ACC112 (cell line): ENCODE results near the gene CTNNBIP1.
A peak's percentile ranks its signal among the peaks of the same experiment; 100 is the strongest.
"Not testable (repeated sequence)": the region's sequence is repeated elsewhere in the genome, so short reads cannot be mapped to it uniquely, and the experiment has no call there.

Experiments
- H2AFZ ChIP-seq: fragments of 200-600 bp; sonication (generic); one replicate; pipeline ENCODE4 v1.6.0; 2017; ENCODE audit warnings: antibody characterized with exemption, low read length; ENCODE audit not compliant: unreplicated experiment
- H3K27ac ChIP-seq: fragments of 200-600 bp; sonication (generic); 2 replicates; pipeline ENCODE4 v1.5.1; 2014; ENCODE audit warnings: low read depth, mild to moderate bottlenecking, antibody characterized with exemption, low read length, moderate library complexity
- H3K27me3 ChIP-seq: fragments of 200-600 bp; sonication (generic); 2 replicates; pipeline ENCODE4 v1.6.1; 2014; ENCODE audit warnings: mild to moderate bottlenecking, antibody characterized with exemption, low read length, moderate library complexity, mixed read lengths; ENCODE audit not compliant: insufficient read depth
- H3K36me3 ChIP-seq: fragments of 200-600 bp; sonication (generic); 2 replicates; pipeline ENCODE4 v1.6.1; 2016; ENCODE audit warnings: mild to moderate bottlenecking, antibody characterized with exemption, low read length, moderate library complexity, mixed read lengths; ENCODE audit not compliant: insufficient read depth
- H3K4me1 ChIP-seq: fragments of 200-600 bp; sonication (generic); one replicate; pipeline ENCODE4 v1.6.1; 2016; ENCODE audit warnings: low read length, mixed read lengths; ENCODE audit not compliant: insufficient read depth, unreplicated experiment, control insufficient read depth
- H3K4me3 ChIP-seq: fragments of 200-600 bp; sonication (generic); 2 replicates; pipeline ENCODE4 v1.5.1; 2014; ENCODE audit warnings: mild to moderate bottlenecking, low read depth, low read length
- H3K79me2 ChIP-seq: fragments of 200-600 bp; sonication (generic); one replicate; pipeline ENCODE4 v1.6.0; 2016; ENCODE audit warnings: low read length; ENCODE audit not compliant: control insufficient read depth, unreplicated experiment, insufficient read depth

Gene CTNNBIP1

GRCh38 chr1:9917495-9917894 lies 7.4 kb upstream of the CTNNBIP1 start:
- H3K27ac ChIP-seq, H3K27me3 ChIP-seq, H3K4me1 ChIP-seq, H3K4me3 ChIP-seq, H2AFZ ChIP-seq, H3K79me2 ChIP-seq, H3K36me3 ChIP-seq: not testable (repeated sequence)

- Histone ChIP-seq H3K4me1 (no peaks in the 10 kb centered on the region), H2AFZ (no peak overlapping the region), H3K27ac (no peak overlapping the region), H3K27me3 (0 out of 2 replicates have a peak, but pooled peaks cover 3% of the 10 kb centered on the region), H3K79me2 (no peaks in the 10 kb centered on the region), H3K4me3 (no peak overlapping the region), H3K36me3 (no peaks in the 10 kb centered on the region)
Measured at GRCh38 chr1:9916452-9916851, 6.4 kb upstream of the CTNNBIP1 start.

- 0 out of 2 replicates have a peak, but pooled peaks cover 3% of the 10 kb centered on the region for H3K27me3 ChIP-seq
- H3K79me2 ChIP-seq: no peaks in the 10 kb centered on the region
- peaks cover 5% of the 10 kb centered on the region for H3K4me1 ChIP-seq
- H3K4me3 ChIP-seq: no peak overlapping the region
- no peak overlapping the region for H2AFZ ChIP-seq
- H3K36me3 ChIP-seq: no peaks in the 10 kb centered on the region
- H3K27ac ChIP-seq: no peak overlapping the region
Measured at GRCh38 chr1:9914610-9914937, 4.5 kb upstream of the CTNNBIP1 start.

GRCh38 chr1:9912264-9912936 lies 2.3 kb upstream of the CTNNBIP1 start:
- no peaks in the 10 kb centered on the region for H3K36me3 ChIP-seq
- no peaks in the 10 kb centered on the region for H3K79me2 ChIP-seq
- H3K27ac ChIP-seq: no peak overlapping the region
- no peak overlapping the region for H3K4me3 ChIP-seq
- H2AFZ ChIP-seq: no peak overlapping the region
- peaks cover 12% of the 10 kb centered on the region for H3K4me1 ChIP-seq
- no peaks in the 10 kb centered on the region for H3K27me3 ChIP-seq

- H3K36me3 ChIP-seq: no peaks in the 10 kb centered on the region
- H2AFZ ChIP-seq: peak overlapping the region; percentile 95
- no peaks in the 10 kb centered on the region for H3K79me2 ChIP-seq
- peak overlapping the region; percentile 68 for H3K27ac ChIP-seq
- H3K4me1 ChIP-seq: peaks cover 12% of the 10 kb centered on the region
- H3K27me3 ChIP-seq: no peaks in the 10 kb centered on the region
- peak overlapping the region; percentile 88 for H3K4me3 ChIP-seq
Measured at GRCh38 chr1:9910423-9911178, 532 bp upstream of the CTNNBIP1 start.

DNA sequence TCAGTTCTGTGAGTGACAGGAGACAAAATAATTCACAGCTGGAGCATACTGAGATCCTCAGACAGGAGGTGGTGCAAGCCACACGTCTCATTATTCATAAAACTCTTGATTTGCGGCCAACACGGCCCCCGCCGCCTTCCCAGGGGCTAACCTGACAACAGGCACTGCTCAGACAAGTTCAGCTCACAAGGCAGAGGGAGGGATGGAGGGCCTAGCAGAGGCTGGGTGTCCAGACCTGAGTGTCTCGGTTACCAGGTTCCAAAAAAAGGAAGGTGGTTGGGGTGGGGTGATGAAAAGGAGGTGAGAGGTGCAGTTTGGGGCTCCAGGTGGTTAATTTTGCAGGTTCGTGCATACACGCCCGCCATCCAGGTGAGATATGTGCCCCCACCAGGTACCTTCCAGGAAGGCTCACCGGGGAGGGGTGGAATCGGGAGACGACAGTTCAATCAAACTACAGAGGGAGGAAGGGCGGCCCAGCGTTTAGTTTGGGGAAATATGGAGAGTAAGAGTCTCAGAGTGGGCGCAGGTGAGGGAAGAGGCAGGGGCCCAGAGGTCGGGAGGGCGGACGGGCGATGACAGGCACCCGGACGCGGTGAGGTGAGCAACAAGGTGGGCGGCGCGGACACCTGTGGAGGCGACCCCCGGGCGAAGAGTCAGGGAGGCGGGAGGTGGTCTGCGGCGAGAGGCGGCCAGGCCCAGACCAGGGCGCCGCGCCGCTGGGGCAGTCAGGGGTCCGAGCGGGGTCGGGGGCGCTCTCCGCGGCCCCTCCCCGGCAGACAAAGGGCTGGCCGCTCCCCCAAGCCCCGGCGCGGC lies 629 bp downstream of the CTNNBIP1 start:
- H3K4me1 ChIP-seq: peaks cover 12% of the 10 kb centered on the region
- H3K4me3 ChIP-seq: peak overlapping the region; percentile 98
- H2AFZ ChIP-seq: peak overlapping the region; percentile 93
- no peaks in the 10 kb centered on the region for H3K79me2 ChIP-seq
- H3K27me3 ChIP-seq: no peaks in the 10 kb centered on the region
- no peak overlapping the region for H3K27ac ChIP-seq
- no peaks in the 10 kb centered on the region for H3K36me3 ChIP-seq

- H3K4me3 ChIP-seq: peak overlapping the region; percentile 98
- H2AFZ ChIP-seq: no peak overlapping the region
- peaks cover 12% of the 10 kb centered on the region for H3K4me1 ChIP-seq
- no peaks in the 10 kb centered on the region for H3K27me3 ChIP-seq
- H3K27ac ChIP-seq: no peak overlapping the region
- no peaks in the 10 kb centered on the region for H3K36me3 ChIP-seq
- no peaks in the 10 kb centered on the region for H3K79me2 ChIP-seq
Measured at GRCh38 chr1:9908871-9909233, 1.2 kb downstream of the CTNNBIP1 start.

- Histone ChIP-seq H3K27ac (no peak overlapping the region), H3K79me2 (no peaks in the 10 kb centered on the region), H3K27me3 (no peaks in the 10 kb centered on the region), H2AFZ (no peak overlapping the region), H3K4me1 (peaks cover 12% of the 10 kb centered on the region), H3K4me3 (no peak overlapping the region), H3K36me3 (no peaks in the 10 kb centered on the region)
Measured at GRCh38 chr1:9907441-9907840, 2.6 kb downstream of the CTNNBIP1 start.

GRCh38 chr1:9906466-9906865 lies 3.6 kb downstream of the CTNNBIP1 start:
- Histone ChIP-seq H3K4me1 (peaks cover 12% of the 10 kb centered on the region), H3K79me2 (no peaks in the 10 kb centered on the region)

DNA sequence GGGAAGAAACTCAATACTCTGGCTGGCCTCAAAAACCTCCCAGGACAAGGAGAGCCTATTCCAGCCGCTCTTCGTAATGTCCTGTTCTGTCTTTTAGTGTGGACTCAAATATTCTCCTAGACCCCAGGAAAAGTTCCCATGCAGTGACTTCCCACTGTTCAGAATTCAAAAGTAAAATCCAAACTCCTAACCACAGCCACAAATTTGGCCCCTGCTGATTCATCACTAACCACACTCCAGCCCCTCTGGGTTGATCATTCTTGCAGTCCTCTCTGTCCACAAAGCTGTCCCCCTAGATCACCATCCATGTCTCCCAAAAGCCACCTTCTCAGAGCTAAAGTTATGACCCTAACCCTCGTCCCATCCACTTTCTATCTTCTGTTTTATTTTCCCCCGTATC lies 5.1 kb downstream of the CTNNBIP1 start:
- no peak overlapping the region for H3K27ac ChIP-seq
- no peaks in the 10 kb centered on the region for H3K36me3 ChIP-seq
- H2AFZ ChIP-seq: no peak overlapping the region

More at GRCh38 chr1:9906466-9906865, 3.6 kb downstream of the CTNNBIP1 start:
- H2AFZ ChIP-seq: no peak overlapping the region
- no peak overlapping the region for H3K4me3 ChIP-seq
- no peaks in the 10 kb centered on the region for H3K27me3 ChIP-seq
- H3K36me3 ChIP-seq: no peaks in the 10 kb centered on the region
- no peak overlapping the region for H3K27ac ChIP-seq

More for the DNA sequence above, 5.1 kb downstream of the CTNNBIP1 start:
- no peaks in the 10 kb centered on the region for H3K27me3 ChIP-seq
- H3K79me2 ChIP-seq: no peaks in the 10 kb centered on the region
- no peak overlapping the region for H3K4me3 ChIP-seq
- peaks cover 7% of the 10 kb centered on the region for H3K4me1 ChIP-seq
